Left lung (tissue), 10 donors: Measurements from ENCODE around the gene ATL2. TPM values are rescaled to one million over a fixed set of nuclear protein-coding genes. Genes with fewer than 3 reads are reported as not detected.

ENCODE experiments used
- ATAC-seq: fragments of 200-7000 bp; cut with Tn5 transposase; one replicate; pipeline ENCODE4 v1.9.1; 2020; ENCODE audit warnings: moderate library complexity
- DNase-seq, 4 donors: peaks; one replicate each; pipeline ENCODE4 v3.0.0-alpha.2; 2013 to 2020
- H3K27ac ChIP-seq, 2 donors: fragments of 200-600 bp; sonication (generic) in 1 of 2; one replicate each; pipeline versions ENCODE4 v1.5.0 to v1.8.0; 2020 to 2021
- H3K27me3 ChIP-seq, 2 donors: fragments of 200-600 bp; sonication (generic) in 1 of 2; one replicate each; pipeline versions ENCODE4 v1.5.0 to v1.8.0; 2020 to 2021
- H3K36me3 ChIP-seq, 2 donors: fragments of 200-600 bp; sonication (generic) in 1 of 2; one replicate each; pipeline versions ENCODE4 v1.5.0 to v1.8.0; 2020 to 2021
- H3K4me1 ChIP-seq, 2 donors: fragments of 200-600 bp; one replicate each; pipeline ENCODE4 v1.8.0; 2021
- H3K4me3 ChIP-seq, 2 donors: fragments of 200-600 bp; sonication (generic) in 1 of 2; one replicate each; pipeline versions ENCODE4 v1.5.0 to v1.8.0; 2020 to 2021; ENCODE audit warnings: mild to moderate bottlenecking in 1 of 2
- H3K9me3 ChIP-seq, 2 donors: fragments of 200-600 bp; sonication (generic) in 1 of 2; one replicate each; pipeline versions ENCODE4 v1.5.0 to v1.8.0; 2020 to 2021
- CTCF ChIP-seq, 2 donors: fragments of 200-600 bp; sonication (generic) in 1 of 2; IDR thresholded peaks; one replicate each; pipeline versions ENCODE4 v1.5.0 to v1.8.0; 2021; ENCODE audit warnings: antibody characterized with exemption in 2 of 2
- intact Hi-C, 2 donors: fragments of 100-400 bp; cut with DNase I; formaldehyde crosslinking; loops; one replicate each; pipeline versions ENCODE4 v1.11.2 to v1.14.2; 2022
- polyA plus RNA-seq, 6 donors: library from polyadenylated mRNA; unstranded; fragments of 120-200 nt; gene quantifications; one replicate each; pipeline ENCODE4 v1.2.1, GENCODE V29; 2013; ENCODE audit not compliant: insufficient read length in 6 of 6
- total RNA-seq, 2 donors: library from RNA; stranded (reverse); fragmentation: NEBNext Ultra II Directional; extraction: Animal tissue kit (Norgen Biotek cat#: 25700); gene quantifications; one replicate each; pipeline ENCODE4 v1.2.1, GENCODE V29; 2021
- donor health status: DM: no; HTN: yes; CAD: no.
- donor health status: DM: no; HTN: no; CAD: no.

The ATL2 gene
- total and polyA plus RNA-seq, 8 donors, result 42.2 to 77.0 (median 69.2) TPM

DNA sequence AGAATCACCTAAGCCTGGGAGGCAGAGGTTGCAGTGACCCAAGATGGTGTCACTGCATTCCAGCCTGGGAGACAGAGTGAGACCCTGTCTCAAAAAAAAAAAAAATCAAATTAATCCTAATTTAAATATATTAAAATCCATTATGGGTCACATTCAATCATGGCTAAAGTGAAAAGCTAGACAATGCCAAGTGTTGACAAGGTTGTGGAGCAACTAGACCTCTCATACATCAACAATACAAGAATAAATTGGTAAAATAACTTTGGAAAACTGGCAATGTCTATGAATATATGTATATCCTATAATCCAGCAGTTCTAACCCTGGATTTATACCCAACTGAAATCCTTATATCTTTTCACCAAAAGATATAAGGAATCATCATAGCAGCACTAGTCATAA, 23.4 kb upstream of the ATL2 start:
- ATAC-seq, result no peak
- H3K27ac ChIP-seq, result no peak overlapping the region
- no peak for DNase-seq
- intact Hi-C loops, result no loop called here
- no peak overlapping the region for H3K4me3 ChIP-seq
- H3K27me3 ChIP-seq, result no peaks in the 10 kb centered on the region
- H3K4me1 ChIP-seq, result no peaks in the 10 kb centered on the region
- TF ChIP-seq CTCF (IDR thresholded peaks at IDR 0.05), result no peak
- H3K36me3 ChIP-seq, result no peaks in the 10 kb centered on the region
- no peaks in the 10 kb centered on the region for H3K9me3 ChIP-seq

GRCh38 chr2:38398739-38399138, 21.7 kb upstream of the ATL2 start:
- H3K4me3 ChIP-seq, result no peak overlapping the region
- ATAC-seq (no peak), DNase-seq (no peak)
- H3K27me3 ChIP-seq, result no peaks in the 10 kb centered on the region
- no peak overlapping the region for H3K27ac ChIP-seq
- H3K9me3 ChIP-seq, result no peaks in the 10 kb centered on the region
- H3K36me3 ChIP-seq, result no peaks in the 10 kb centered on the region
- TF ChIP-seq CTCF (IDR thresholded peaks at IDR 0.05), result no peak
- intact Hi-C loops, result no loop called here
- no peaks in the 10 kb centered on the region for H3K4me1 ChIP-seq

- Histone ChIP-seq H3K27ac (no peak overlapping the region), H3K4me1 (no peaks in the 10 kb centered on the region), H3K9me3 (no peaks in the 10 kb centered on the region), H3K36me3 (no peaks in the 10 kb centered on the region), H3K27me3 (no peaks in the 10 kb centered on the region), H3K4me3 (no peak overlapping the region)
- no peak for TF ChIP-seq CTCF (IDR thresholded peaks at IDR 0.05)
- DNase-seq (no peak), ATAC-seq (no peak)
- intact Hi-C loops, result no loop called here
Measured at GRCh38 chr2:38394903-38395341, 17.8 kb upstream of the ATL2 start.

- intact Hi-C loops, result no loop called here
- TF ChIP-seq CTCF (IDR thresholded peaks at IDR 0.05), result no peak
- no peak for DNase-seq
- no peak overlapping the region for H3K4me3 ChIP-seq
- H3K27me3 ChIP-seq, result no peaks in the 10 kb centered on the region
- ATAC-seq, result no peak
- no peaks in the 10 kb centered on the region for H3K4me1 ChIP-seq
- H3K9me3 ChIP-seq, result no peaks in the 10 kb centered on the region
- H3K27ac ChIP-seq, result no peak overlapping the region
- H3K36me3 ChIP-seq, result no peaks in the 10 kb centered on the region
Measured at GRCh38 chr2:38394041-38394440, 17.0 kb upstream of the ATL2 start.

GRCh38 chr2:38390947-38391346, 13.9 kb upstream of the ATL2 start:
- no peak overlapping the region for H3K27ac ChIP-seq

More at GRCh38 chr2:38390947-38391346, 13.9 kb upstream of the ATL2 start:
- intact Hi-C loops, result no loop called here
- no peaks in the 10 kb centered on the region for H3K36me3 ChIP-seq
- DNase-seq, result no peak
- ATAC-seq, result no peak
- no peaks in the 10 kb centered on the region for H3K9me3 ChIP-seq
- H3K27me3 ChIP-seq, result no peaks in the 10 kb centered on the region
- TF ChIP-seq CTCF (IDR thresholded peaks at IDR 0.05), result no peak
- H3K4me3 ChIP-seq, result no peak overlapping the region
- H3K4me1 ChIP-seq, result no peaks in the 10 kb centered on the region
